ENCODE measurements around the gene NXPE4. TPM values are rescaled to one million over a fixed set of nuclear protein-coding genes. Genes with fewer than 3 reads are reported as not detected.

NXPE4 gene
- not detected in 2 replicates for total RNA-seq

GRCh38 chr11:114595571-114595970, at the start of gene NXPE4:
TSS of gene NXPE4 (minus strand) at chr11:114595786. CDS start at chr11:114594759, 1,027 bp downstream.

GRCh38 chr11:114559425-114560310, 35.9 kb downstream of the NXPE4 start, which contains the start of gene NXPE1:
TSS of gene NXPE1 (minus strand) at chr11:114559881. CDS start at chr11:114551201, 8,680 bp downstream.

Other genes starting within 250 kb of the NXPE4 start
- gene C11orf71, start 195.3 kb downstream of the NXPE4 start, total RNA-seq, result 3.4 TPM in 2 replicates
- 43.2 and 47.6 TPM in 2 replicates for gene RBM7, start 195.1 kb downstream of the NXPE4 start, total RNA-seq
- gene REXO2, start 156.3 kb downstream of the NXPE4 start, total RNA-seq, result 188 and 333 TPM in 2 replicates
- gene NXPE1, start 35.9 kb downstream of the NXPE4 start, total RNA-seq, result not detected in 2 replicates
- gene NXPE2, start 82.7 kb upstream of the NXPE4 start, total RNA-seq, result under 0.01 and 0.11 TPM in 2 replicates

Measured in uterine smooth muscle cell (primary cell).